ENCODE results near the gene FAM171A1. TPM values are rescaled to one million over a fixed set of nuclear protein-coding genes. Genes with fewer than 3 reads are reported as not detected.

The FAM171A1 gene
- total RNA-seq, 1 experiment from 2014 or later, result 26.3 TPM

DNA sequence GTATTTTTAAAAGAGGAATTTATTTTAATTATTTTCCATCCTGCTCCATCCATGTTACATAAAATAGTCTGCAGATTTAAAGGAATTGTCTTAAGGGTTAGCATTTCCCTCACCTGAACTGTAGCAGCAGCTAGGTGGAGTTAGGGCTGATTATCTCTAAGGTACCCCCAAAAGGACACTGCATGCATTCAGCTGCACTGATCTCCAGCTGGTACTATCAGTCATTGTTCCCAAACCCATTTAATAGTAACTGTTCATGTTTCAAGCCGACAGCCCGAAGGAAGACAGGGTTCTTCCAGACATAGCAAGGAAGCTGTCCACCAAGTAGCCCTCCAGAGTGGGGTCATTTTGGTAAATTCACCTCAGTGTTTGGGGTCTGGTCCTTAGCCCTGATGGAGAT is 48.7 kb downstream of the FAM171A1 start:
- Histone ChIP-seq H3K4me1 (no peaks in the 10 kb centered on the region), H3K36me3 (ENCODE audit: control insufficient read depth, insufficient read depth, low read length) (no peaks in the 10 kb centered on the region; the same call in 1 of the 2 replicates), H3K27me3 (replicated peaks; ENCODE audit: control insufficient read depth, insufficient read depth, low read length) (no peaks in the 10 kb centered on the region), H3K4me3 (ENCODE audit: low read depth, low read length) (no peak overlapping the region), H3K9me3 (no peaks in the 10 kb centered on the region)
- POLR2A ChIA-PET, result no interaction called here
- Mint-ChIP-seq H3K36me3 (ENCODE audit: insufficient read depth, unreplicated experiment) (no peaks in the 10 kb centered on the region), H3K27ac (ENCODE audit: unreplicated experiment) (no peak overlapping the region), H3K4me1 (ENCODE audit: low read depth, unreplicated experiment) (no peaks in the 10 kb centered on the region), H3K27me3 (ENCODE audit: insufficient read depth, unreplicated experiment) (no peaks in the 10 kb centered on the region), H3K9me3 (ENCODE audit: unreplicated experiment) (no peaks in the 10 kb centered on the region), H3K4me3 (ENCODE audit: unreplicated experiment) (no peak overlapping the region)
- TF ChIP-seq, protein P1, sequence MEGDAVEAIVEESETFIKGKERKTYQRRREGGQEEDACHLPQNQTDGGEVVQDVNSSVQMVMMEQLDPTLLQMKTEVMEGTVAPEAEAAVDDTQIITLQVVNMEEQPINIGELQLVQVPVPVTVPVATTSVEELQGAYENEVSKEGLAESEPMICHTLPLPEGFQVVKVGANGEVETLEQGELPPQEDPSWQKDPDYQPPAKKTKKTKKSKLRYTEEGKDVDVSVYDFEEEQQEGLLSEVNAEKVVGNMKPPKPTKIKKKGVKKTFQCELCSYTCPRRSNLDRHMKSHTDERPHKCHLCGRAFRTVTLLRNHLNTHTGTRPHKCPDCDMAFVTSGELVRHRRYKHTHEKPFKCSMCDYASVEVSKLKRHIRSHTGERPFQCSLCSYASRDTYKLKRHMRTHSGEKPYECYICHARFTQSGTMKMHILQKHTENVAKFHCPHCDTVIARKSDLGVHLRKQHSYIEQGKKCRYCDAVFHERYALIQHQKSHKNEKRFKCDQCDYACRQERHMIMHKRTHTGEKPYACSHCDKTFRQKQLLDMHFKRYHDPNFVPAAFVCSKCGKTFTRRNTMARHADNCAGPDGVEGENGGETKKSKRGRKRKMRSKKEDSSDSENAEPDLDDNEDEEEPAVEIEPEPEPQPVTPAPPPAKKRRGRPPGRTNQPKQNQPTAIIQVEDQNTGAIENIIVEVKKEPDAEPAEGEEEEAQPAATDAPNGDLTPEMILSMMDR (IDR thresholded peaks at IDR 0.05; ENCODE audit: insufficient read depth in 1 of 2, low read depth in 1 of 2, low read length in 1 of 2, severe bottlenecking in 1 of 2, unreplicated experiment in 1 of 2), result no peak
- no peak for DNase-seq
- CTCF ChIA-PET, result no interaction called here
- BruUV-seq (replicated peaks), result no TSS peak
- intact Hi-C loops (cut with micrococcal nuclease; ENCODE audit: unreplicated experiment), result no loop called here

DNA sequence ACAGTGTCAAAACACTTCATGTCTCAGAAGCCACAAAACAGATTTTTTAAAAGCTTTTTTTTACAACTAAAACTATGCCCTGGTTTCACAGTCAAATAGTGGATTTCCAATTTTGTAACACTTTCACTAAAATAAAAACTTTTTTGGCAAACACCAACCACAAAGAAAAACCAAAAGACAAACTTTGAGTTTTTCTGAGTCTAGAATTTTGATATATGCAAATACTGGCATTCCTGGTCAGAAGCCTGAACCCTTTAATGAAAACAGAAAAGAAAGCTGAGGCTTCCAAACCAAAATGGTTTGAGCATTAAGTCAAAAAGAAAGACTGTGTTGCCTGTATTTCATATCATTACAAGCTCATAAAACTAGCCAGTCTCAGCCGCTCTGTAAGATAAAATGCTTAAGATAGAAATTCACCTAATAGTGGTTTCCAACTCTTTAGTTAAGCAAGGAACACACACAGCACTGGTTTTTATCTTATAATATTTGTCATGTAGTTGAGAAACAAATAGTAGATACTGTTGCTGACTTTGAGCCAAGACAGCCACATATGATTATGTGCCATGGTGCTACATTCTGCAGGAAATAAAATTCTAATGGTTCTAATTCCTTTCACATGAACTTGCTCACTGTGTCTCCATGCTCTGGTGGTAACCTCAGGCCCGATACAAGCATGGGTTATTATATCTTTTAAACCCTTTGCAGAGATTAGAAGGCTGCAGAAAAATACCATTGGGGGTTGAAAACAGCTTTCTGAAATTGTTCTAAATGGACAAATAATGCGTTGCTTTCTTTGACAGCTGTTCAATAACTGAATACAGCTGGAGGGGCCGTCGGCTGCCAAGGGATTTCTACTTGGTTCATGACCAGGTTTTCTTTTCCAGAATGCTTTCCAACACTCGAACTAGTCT is 49.4 kb downstream of the FAM171A1 start:
- ChIA-PET POLR2A (no interaction called here), CTCF (no interaction called here)
- BruUV-seq (replicated peaks), result no TSS peak
- H3K4me1 ChIP-seq, result no peaks in the 10 kb centered on the region
- H3K27me3 Mint-ChIP-seq (ENCODE audit: insufficient read depth, unreplicated experiment), result no peaks in the 10 kb centered on the region
- intact Hi-C loops (cut with micrococcal nuclease; ENCODE audit: unreplicated experiment), result no loop called here
- no peaks in the 10 kb centered on the region for H3K9me3 Mint-ChIP-seq (ENCODE audit: unreplicated experiment)
- H3K9me3 ChIP-seq, result no peaks in the 10 kb centered on the region
- TF ChIP-seq, protein P1 (IDR thresholded peaks at IDR 0.05; ENCODE audit: insufficient read depth in 1 of 2, low read depth in 1 of 2, low read length in 1 of 2, severe bottlenecking in 1 of 2, unreplicated experiment in 1 of 2), result no peak
- no peak for DNase-seq
- H3K36me3 ChIP-seq (ENCODE audit: control insufficient read depth, insufficient read depth, low read length), result no peaks in the 10 kb centered on the region
- no peaks in the 10 kb centered on the region for H3K27me3 ChIP-seq (replicated peaks; ENCODE audit: control insufficient read depth, insufficient read depth, low read length)
- H3K27ac Mint-ChIP-seq (ENCODE audit: unreplicated experiment), result no peak overlapping the region
- no peak overlapping the region for H3K4me3 Mint-ChIP-seq (ENCODE audit: unreplicated experiment)
- peaks cover 6% of the 10 kb centered on the region for H3K4me1 Mint-ChIP-seq (ENCODE audit: low read depth, unreplicated experiment)
- H3K4me3 ChIP-seq (ENCODE audit: low read depth, low read length), result no peak overlapping the region
- no peaks in the 10 kb centered on the region for H3K36me3 Mint-ChIP-seq (ENCODE audit: insufficient read depth, unreplicated experiment)

DNA sequence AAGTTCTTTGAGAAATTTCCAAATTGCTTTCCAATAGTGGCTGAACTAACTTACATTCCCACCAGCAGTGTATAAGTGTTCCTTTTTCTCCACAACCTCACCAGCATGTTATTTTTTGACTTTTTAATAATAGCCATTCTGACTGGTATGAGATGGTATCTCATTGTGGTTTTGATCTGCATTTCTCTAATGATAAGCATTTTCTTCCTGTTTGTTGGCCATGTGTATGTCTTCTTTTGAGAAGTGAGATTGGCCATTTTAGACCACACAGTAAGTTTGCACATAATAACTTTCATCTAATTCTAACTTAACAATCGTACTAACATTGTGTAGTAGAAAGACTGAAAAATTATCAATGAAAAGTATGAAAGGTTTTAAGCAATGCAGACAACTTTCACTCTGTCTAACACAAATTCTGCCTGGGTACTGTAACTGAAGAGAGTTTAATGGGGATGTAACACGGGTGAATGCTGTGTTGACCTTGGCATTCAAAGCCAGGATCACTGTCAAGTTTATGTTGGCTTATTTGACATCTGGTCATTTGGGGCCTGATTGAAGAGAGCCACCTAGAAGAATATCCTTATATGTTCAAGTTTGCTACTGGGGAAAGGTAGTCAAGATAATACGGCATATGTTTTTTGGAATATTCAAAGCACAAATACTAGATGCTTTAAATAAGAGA is 50.4 kb downstream of the FAM171A1 start:
- H3K4me3 ChIP-seq (ENCODE audit: low read depth, low read length), result no peak overlapping the region
- Mint-ChIP-seq H3K9me3 (ENCODE audit: unreplicated experiment) (no peaks in the 10 kb centered on the region), H3K4me1 (ENCODE audit: low read depth, unreplicated experiment) (peaks cover 13% of the 10 kb centered on the region), H3K36me3 (ENCODE audit: insufficient read depth, unreplicated experiment) (no peaks in the 10 kb centered on the region), H3K4me3 (ENCODE audit: unreplicated experiment) (no peak overlapping the region), H3K27me3 (ENCODE audit: insufficient read depth, unreplicated experiment) (no peaks in the 10 kb centered on the region), H3K27ac (ENCODE audit: unreplicated experiment) (no peak overlapping the region)
- H3K27me3 ChIP-seq (replicated peaks; ENCODE audit: control insufficient read depth, insufficient read depth, low read length), result no peaks in the 10 kb centered on the region
- intact Hi-C loops (cut with micrococcal nuclease; ENCODE audit: unreplicated experiment), result no loop called here
- POLR2A ChIA-PET, result no interaction called here
- CTCF ChIA-PET, result no interaction called here
- TF ChIP-seq, protein P1 (IDR thresholded peaks at IDR 0.05; ENCODE audit: insufficient read depth in 1 of 2, low read depth in 1 of 2, low read length in 1 of 2, severe bottlenecking in 1 of 2, unreplicated experiment in 1 of 2), result no peak
- no peaks in the 10 kb centered on the region for H3K36me3 ChIP-seq (ENCODE audit: control insufficient read depth, insufficient read depth, low read length)
- DNase-seq, result no peak
- no TSS peak for BruUV-seq (replicated peaks)
- H3K4me1 ChIP-seq, result no peaks in the 10 kb centered on the region
- H3K9me3 ChIP-seq, result no peaks in the 10 kb centered on the region
